Stomach (tissue), 9 donors: ENCODE measurements around the gene LRRC7. TPM values are rescaled to one million over a fixed set of nuclear protein-coding genes. Genes with fewer than 3 reads are reported as not detected.

Experiments
- DNase-seq, 2 donors: peaks; one replicate each; pipeline versions ENCODE4 v3.0.0 to v3.0.0-alpha.2; 2013 to 2019
- H3K27ac ChIP-seq, 5 donors: fragments of 200-600 bp in 4 of 5; sonication (generic) in 4 of 5; one replicate each; pipeline ENCODE4 v1.5.1; 2013 to 2019; ENCODE audit warnings: mild to moderate bottlenecking in 1 of 5, moderate library complexity in 1 of 5
- H3K27me3 ChIP-seq, 3 donors: fragments of 200-600 bp; sonication (generic); one replicate each; pipeline ENCODE4 v1.5.1; 2017 to 2019; ENCODE audit warnings: mixed run types in 1 of 3
- H3K36me3 ChIP-seq, 4 donors: fragments of 200-600 bp; sonication (generic); 1 replicate in 3 of 4; 2 replicates in 1 of 4; pipeline ENCODE4 v1.5.1; 2016 to 2019
- H3K4me1 ChIP-seq, 4 donors: fragments of 200-600 bp; sonication (generic); one replicate each; pipeline ENCODE4 v1.5.1; 2016 to 2019
- H3K4me3 ChIP-seq, 4 donors: fragments of 200-600 bp; sonication (generic) in 3 of 4; one replicate each; pipeline ENCODE4 v1.5.1; 2016 to 2019; ENCODE audit warnings: mild to moderate bottlenecking in 1 of 4
- H3K9me3 ChIP-seq, 4 donors: fragments of 200-600 bp; sonication (generic); one replicate each; pipeline ENCODE4 v1.5.1; 2016 to 2019
- CTCF ChIP-seq, 7 experiments: fragments of 450-650 bp in 4 of 7; fragments of 200-600 bp in 3 of 7; sonication (generic) in 3 of 7; IDR thresholded peaks; one replicate each; pipeline ENCODE4 v1.5.1; 2016 to 2019; ENCODE audit warnings: antibody characterized with exemption in 7 of 7, control low read depth in 2 of 7, mild to moderate bottlenecking in 1 of 7
- EP300 ChIP-seq: sonication (generic); formaldehyde crosslinking; IDR thresholded peaks from one replicate; pipeline ENCODE4 v1.6.1; 2017; ENCODE audit warnings: antibody characterized with exemption
- POLR2A ChIP-seq, 4 donors: fragments of 450-650 bp; IDR thresholded peaks; one replicate each; pipeline ENCODE4 v1.6.1; 2016; ENCODE audit warnings: antibody characterized with exemption in 4 of 4, control low read depth in 2 of 4, mild to moderate bottlenecking in 1 of 4, moderate library complexity in 1 of 4
- POLR2AphosphoS5 ChIP-seq, 3 donors: sonication (generic); formaldehyde crosslinking; IDR thresholded peaks; one replicate each; pipeline ENCODE4 v1.6.1; 2016; ENCODE audit warnings: antibody characterized with exemption in 3 of 3
- WGBS, 5 donors: extraction: QIAGEN DNeasy Blood & Tissue Kit in 3 of 5; methylation state at CpG; one replicate each; pipeline versions ENCODE4 v1.1.5 to v1.1.7; 2013 to 2018; 5-methylcytosine and 5-hydroxymethylcytosine counted together
- intact Hi-C: fragments of 100-400 bp; cut with DNase I; formaldehyde crosslinking; loops from one replicate; pipeline ENCODE4 v1.15.1; 2023; ENCODE audit warnings: low total_unique reads
- polyA plus RNA-seq, 3 donors: library from polyadenylated mRNA; stranded (reverse); fragments of 200-250 nt; gene quantifications; one replicate each; pipeline ENCODE4 v1.2.3, GENCODE V29; 2013
- total RNA-seq, 5 donors: library from RNA; depleted of rRNA; stranded (reverse); fragments of >200 nt; gene quantifications; one replicate each; pipeline versions ENCODE4 v1.1.0 to v1.2.3, GENCODE V29; 2014 to 2016
- donor health status: healthy with polysubstance abuse.
- donor health status: Bipolar disorder and iron deficiency.
- donor health status: healthy.

LRRC7 gene
- total and polyA plus RNA-seq, 8 donors, result 0.06 to 22.4 (median 0.31) TPM; not detected in 1

- H3K27ac ChIP-seq, result no peak overlapping the region
- 80 to 92% (median 88%) methylated on average over 3 of the region's 3 CpGs for WGBS, 5 donors
- no peaks in the 10 kb centered on the region for H3K27me3 ChIP-seq
- no peaks in the 10 kb centered on the region for H3K9me3 ChIP-seq
- no peak for TF ChIP-seq POLR2AphosphoS5 (IDR thresholded peaks at IDR 0.05)
- TF ChIP-seq POLR2A (IDR thresholded peaks at IDR 0.05), result no peak
- TF ChIP-seq CTCF (IDR thresholded peaks at IDR 0.05), result no peak
- no peak for TF ChIP-seq EP300
- intact Hi-C loops, result no loop called here
- H3K4me1 ChIP-seq, result no peaks in the 10 kb centered on the region
- H3K36me3 ChIP-seq, result no peaks in the 10 kb centered on the region
- no peak for DNase-seq
- H3K4me3 ChIP-seq, result no peak overlapping the region
These were observed 186.8 kb downstream of the LRRC7 start for GRCh38 chr1:69754521-69754920.

- intact Hi-C loops, result no loop called here
- TF ChIP-seq POLR2AphosphoS5 (IDR thresholded peaks at IDR 0.05) (no peak), EP300 (no peak), CTCF (IDR thresholded peaks at IDR 0.05) (no peak), POLR2A (IDR thresholded peaks at IDR 0.05) (no peak)
- Histone ChIP-seq H3K4me3 (no peak overlapping the region), H3K36me3 (no peaks in the 10 kb centered on the region), H3K27me3 (no peaks in the 10 kb centered on the region), H3K4me1 (no peaks in the 10 kb centered on the region), H3K9me3 (no peaks in the 10 kb centered on the region), H3K27ac (no peak overlapping the region)
- DNase-seq, result no peak
- 14 to 57% (median 38%) methylated on average over 1 of the region's 1 CpG for WGBS, 5 donors
These were observed 187.9 kb downstream of the LRRC7 start for GRCh38 chr1:69755647-69756046.

- Histone ChIP-seq H3K36me3 (no peaks in the 10 kb centered on the region), H3K27ac (no peak overlapping the region), H3K9me3 (no peaks in the 10 kb centered on the region), H3K4me3 (no peak overlapping the region), H3K27me3 (no peaks in the 10 kb centered on the region), H3K4me1 (no peaks in the 10 kb centered on the region)
- 31 to 37% (median 32%) methylated on average over 2 of the region's 2 CpGs for WGBS, 5 donors
- no peak for TF ChIP-seq POLR2A (IDR thresholded peaks at IDR 0.05)
- intact Hi-C loops, result no loop called here
- DNase-seq, result peak in 1 of 2 donors; percentile 76
These were observed 198.2 kb downstream of the LRRC7 start for GRCh38 chr1:69765951-69766350.

DNA sequence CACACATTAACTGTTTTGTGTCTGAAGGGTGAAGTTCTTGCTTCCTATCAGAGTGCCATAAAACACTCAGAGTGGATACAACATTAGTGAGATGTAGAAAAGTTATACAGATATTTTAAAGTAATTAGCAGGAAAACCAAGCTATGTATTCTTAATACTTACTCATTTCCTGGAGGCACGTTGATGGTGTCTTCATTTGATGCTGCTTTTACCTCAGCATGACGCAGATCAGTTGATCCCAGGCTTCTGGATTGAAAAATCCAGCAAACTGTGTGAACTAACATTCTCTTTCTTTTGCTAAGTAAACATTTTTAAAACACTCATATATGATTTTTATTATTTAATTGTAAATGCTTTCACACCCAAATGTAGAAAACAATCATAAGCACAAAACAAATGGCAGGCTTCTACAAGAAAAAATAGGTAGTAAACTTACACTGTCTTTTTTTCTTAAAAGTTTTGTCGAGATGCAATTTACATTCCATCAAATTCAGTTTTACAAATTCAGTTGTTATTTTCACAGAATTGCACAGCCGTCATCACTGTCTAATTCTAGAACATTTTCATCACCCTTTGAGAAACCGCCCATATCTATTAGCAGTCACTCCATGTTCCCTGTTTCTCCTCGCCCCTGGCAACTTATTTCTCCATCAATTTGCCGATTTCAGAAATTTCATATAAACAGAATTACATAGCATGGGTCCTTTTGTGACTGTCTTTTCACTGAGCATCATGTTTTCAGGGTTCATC lies 198.9 kb downstream of the LRRC7 start:
- no peaks in the 10 kb centered on the region for H3K27me3 ChIP-seq
- no peaks in the 10 kb centered on the region for H3K36me3 ChIP-seq
- 68 to 75% (median 73%) methylated on average over 7 of the region's 7 CpGs for WGBS, 5 donors
- H3K4me1 ChIP-seq, result no peaks in the 10 kb centered on the region
- no peak for DNase-seq
- TF ChIP-seq EP300 (no peak), POLR2A (IDR thresholded peaks at IDR 0.05) (no peak), CTCF (IDR thresholded peaks at IDR 0.05) (no peak), POLR2AphosphoS5 (IDR thresholded peaks at IDR 0.05) (no peak)
- no peak overlapping the region for H3K27ac ChIP-seq
- H3K9me3 ChIP-seq, result no peaks in the 10 kb centered on the region
- H3K4me3 ChIP-seq, result no peak overlapping the region
- intact Hi-C loops, result no loop called here

DNA sequence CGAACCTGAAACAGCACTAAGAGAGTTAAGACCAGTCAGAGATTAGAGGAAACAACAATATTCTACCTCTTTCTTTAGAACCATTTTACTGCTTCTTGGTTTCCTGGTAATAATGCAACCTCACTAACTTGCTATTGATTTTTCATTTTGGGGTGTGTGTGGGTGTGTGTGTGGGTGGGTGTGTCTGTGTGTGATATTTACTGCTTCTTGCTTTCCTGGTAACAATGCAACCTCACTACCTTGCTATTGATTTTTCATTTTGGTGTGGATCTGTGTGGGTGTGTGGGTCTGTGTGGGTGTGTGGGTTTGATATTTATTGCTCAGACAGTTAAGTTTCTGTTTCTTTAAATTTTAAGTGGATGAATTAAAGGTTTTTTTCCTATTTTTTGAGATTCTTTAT lies 208.8 kb downstream of the LRRC7 start:
- Histone ChIP-seq H3K27ac (no peak overlapping the region), H3K36me3 (no peaks in the 10 kb centered on the region), H3K9me3 (no peaks in the 10 kb centered on the region), H3K27me3 (no peaks in the 10 kb centered on the region), H3K4me1 (no peaks in the 10 kb centered on the region), H3K4me3 (no peak overlapping the region)
- no peak for DNase-seq
- intact Hi-C loops, result no loop called here
- TF ChIP-seq CTCF (IDR thresholded peaks at IDR 0.05) (no peak), POLR2A (IDR thresholded peaks at IDR 0.05) (no peak), EP300 (no peak), POLR2AphosphoS5 (IDR thresholded peaks at IDR 0.05) (no peak)
- WGBS, 5 donors, result 37 to 67% (median 64%) methylated on average over 1 of the region's 1 CpG
